SK-N-MC (cell line): Measurements from ENCODE around the gene COPS6.

Source experiments
- EZH2 ChIP-seq: fragments of 200-600 bp; sonication (generic); IDR thresholded peaks from one replicate; pipeline ENCODE4 v1.6.1; 2017; ENCODE audit warnings: antibody characterized with exemption
- FOXP2 ChIP-seq: optimal IDR thresholded peaks from 2 replicates; pipeline ENCODE3; 2011; ENCODE audit warnings: mild to moderate bottlenecking, moderate library complexity; ENCODE audit not compliant: insufficient read depth; ENCODE audit errors: extremely low read length, control extremely low read depth
- POLR2AphosphoS5 ChIP-seq: IDR thresholded peaks from 2 replicates; pipeline ENCODE4 v1.6.1; 2012; ENCODE audit warnings: mild to moderate bottlenecking, low read depth, low read length, borderline replicate concordance

DNA sequence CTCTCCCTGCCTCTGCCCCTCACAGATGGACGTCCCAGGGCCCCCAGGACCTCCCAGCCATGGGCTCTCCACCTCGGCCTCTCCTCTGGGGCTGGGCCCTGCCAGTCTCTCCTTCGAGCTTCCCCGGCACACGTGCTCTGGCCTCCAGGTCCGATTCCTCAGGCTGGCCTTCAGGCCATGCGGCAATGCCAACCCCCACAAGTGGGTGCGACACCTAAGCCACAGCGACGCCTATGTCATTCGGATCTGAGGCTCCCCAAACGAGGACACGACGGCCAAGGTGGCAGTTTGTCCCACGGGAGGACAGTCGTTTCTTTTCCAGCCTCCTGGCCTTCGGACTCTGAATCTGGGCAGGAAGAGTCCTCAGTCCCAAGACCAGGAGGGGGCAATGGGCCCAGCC lies 17.9 kb downstream of the COPS6 start:
- TF ChIP-seq POLR2AphosphoS5 (no peak), EZH2 (no peak), FOXP2 (no peak)
